ENCODE data around the gene SPINT1.
"Not testable (repeated sequence)": the region's sequence is repeated elsewhere in the genome, so short reads cannot be mapped to it uniquely, and the experiment has no call there.

The SPINT1 gene

GRCh38 chr15:40861147-40861546, 17.3 kb downstream of the SPINT1 start:
- DNase-seq = not testable (repeated sequence)

- no peak for DNase-seq
These were observed 19.9 kb downstream of the SPINT1 start for GRCh38 chr15:40863660-40864270.

GRCh38 chr15:40867199-40867598, 23.4 kb downstream of the SPINT1 start:
- no peak for DNase-seq

- no peak for DNase-seq
These were observed 25.8 kb downstream of the SPINT1 start for GRCh38 chr15:40869686-40870085.

GRCh38 chr15:40870716-40871115, 26.9 kb downstream of the SPINT1 start:
- no peak for DNase-seq

GRCh38 chr15:40871749-40872617, 28.1 kb downstream of the SPINT1 start:
- DNase-seq = no peak

- no peak for DNase-seq
These were observed 29.2 kb downstream of the SPINT1 start for GRCh38 chr15:40872791-40873693.

GRCh38 chr15:40873694-40874561, 30.1 kb downstream of the SPINT1 start, which contains the start of gene RHOV:
TSS of gene RHOV (minus strand) at chr15:40874234. CDS start at chr15:40874139, 95 bp downstream.
- DNase-seq = peak; percentile 79

- no peak for DNase-seq
These were observed 32.3 kb downstream of the SPINT1 start for GRCh38 chr15:40875991-40876730.

GRCh38 chr15:40877694-40878093, 33.8 kb downstream of the SPINT1 start:
- DNase-seq = no peak

GRCh38 chr15:40878785-40879184, 34.9 kb downstream of the SPINT1 start:
- DNase-seq = peak; percentile 60

GRCh38 chr15:40879609-40880008, 35.8 kb downstream of the SPINT1 start:
- no peak for DNase-seq

GRCh38 chr15:40881351-40881750, 37.5 kb downstream of the SPINT1 start:
- DNase-seq = no peak

GRCh38 chr15:40886586-40886985, 42.7 kb downstream of the SPINT1 start:
- no peak for DNase-seq

GRCh38 chr15:40889112-40889511, 45.3 kb downstream of the SPINT1 start:
- DNase-seq = no peak

GRCh38 chr15:40891138-40891537, 47.3 kb downstream of the SPINT1 start:
- no peak for DNase-seq

- no peak for DNase-seq
These were observed 48.1 kb downstream of the SPINT1 start for GRCh38 chr15:40891810-40892446.

GRCh38 chr15:40892447-40893012, 48.7 kb downstream of the SPINT1 start:
- no peak for DNase-seq

- no peak for DNase-seq
These were observed 49.3 kb downstream of the SPINT1 start for GRCh38 chr15:40893019-40893670.
